ENCODE data around the gene NTMT1. TPM values are rescaled to one million over a fixed set of nuclear protein-coding genes. Genes with fewer than 3 reads are reported as not detected.

Gene NTMT1
- total RNA-seq, 1 experiment from 2014 or later = 84.8 TPM

DNA sequence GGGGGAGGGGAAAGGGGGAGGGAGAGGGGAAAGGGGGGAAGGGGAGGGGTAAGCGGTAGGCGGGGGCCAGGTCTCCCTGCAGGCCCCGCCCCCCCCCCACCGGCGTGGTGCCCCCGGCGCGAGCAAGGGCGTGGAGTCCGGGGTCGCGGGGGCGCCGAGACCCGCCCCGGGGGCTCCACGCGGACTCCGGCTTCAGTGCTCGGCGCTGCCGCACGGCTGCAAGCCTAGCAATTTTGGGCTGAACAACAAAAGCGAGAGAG, 15.8 kb upstream of the NTMT1 start (continued):
- TF ChIP-seq FOSL1 (IDR thresholded peaks at IDR 0.05; ENCODE audit: low read depth) (no peak), ZBTB33 (IDR thresholded peaks at IDR 0.05; ENCODE audit: extremely low read depth, insufficient replicate concordance, low read length) (no peak), SP1 (IDR thresholded peaks at IDR 0.05; ENCODE audit: low read depth) (no peak), POLR2A (IDR thresholded peaks at IDR 0.05; ENCODE audit: borderline replicate concordance, extremely low read depth, insufficient read depth, insufficient read length) (no peak)
- TF ChIP-seq, protein P1, sequence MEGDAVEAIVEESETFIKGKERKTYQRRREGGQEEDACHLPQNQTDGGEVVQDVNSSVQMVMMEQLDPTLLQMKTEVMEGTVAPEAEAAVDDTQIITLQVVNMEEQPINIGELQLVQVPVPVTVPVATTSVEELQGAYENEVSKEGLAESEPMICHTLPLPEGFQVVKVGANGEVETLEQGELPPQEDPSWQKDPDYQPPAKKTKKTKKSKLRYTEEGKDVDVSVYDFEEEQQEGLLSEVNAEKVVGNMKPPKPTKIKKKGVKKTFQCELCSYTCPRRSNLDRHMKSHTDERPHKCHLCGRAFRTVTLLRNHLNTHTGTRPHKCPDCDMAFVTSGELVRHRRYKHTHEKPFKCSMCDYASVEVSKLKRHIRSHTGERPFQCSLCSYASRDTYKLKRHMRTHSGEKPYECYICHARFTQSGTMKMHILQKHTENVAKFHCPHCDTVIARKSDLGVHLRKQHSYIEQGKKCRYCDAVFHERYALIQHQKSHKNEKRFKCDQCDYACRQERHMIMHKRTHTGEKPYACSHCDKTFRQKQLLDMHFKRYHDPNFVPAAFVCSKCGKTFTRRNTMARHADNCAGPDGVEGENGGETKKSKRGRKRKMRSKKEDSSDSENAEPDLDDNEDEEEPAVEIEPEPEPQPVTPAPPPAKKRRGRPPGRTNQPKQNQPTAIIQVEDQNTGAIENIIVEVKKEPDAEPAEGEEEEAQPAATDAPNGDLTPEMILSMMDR (IDR thresholded peaks at IDR 0.05 in 2 of 3, conservative IDR thresholded peaks at IDR 0.05 in 1 of 3; ENCODE audit: borderline replicate concordance in 1 of 3, insufficient read depth in 1 of 3, low read depth in 2 of 3, low read length in 2 of 3) = no peak

- intact Hi-C loops (cut with micrococcal nuclease) = loop anchor here (1.0 to 5.0 kb wide), 4 partner anchors 122 to 471 kb away; no protein-coding TSS in a partner anchor
- Histone ChIP-seq H3K27ac (ENCODE audit: low read depth, low read length) (peak overlapping the region; percentile 96), H3K27me3 (ENCODE audit: insufficient read depth, low read length) (no peaks in the 10 kb centered on the region), H3K36me3 (ENCODE audit: control insufficient read depth in 1 of 2, insufficient read depth in 2 of 2, low read length in 2 of 2) (no peaks in the 10 kb centered on the region), H4K20me1 (ENCODE audit: insufficient read depth) (no peaks in the 10 kb centered on the region), H3K9me3 (ENCODE audit: control insufficient read depth in 1 of 2, insufficient read depth in 1 of 2, low read depth in 1 of 2, low read length in 2 of 2) (no peaks in the 10 kb centered on the region), H3K9ac (ENCODE audit: low read length) (peak overlapping the region; percentile 83), H2AFZ (ENCODE audit: low read depth, low read length, poor library complexity, severe bottlenecking) (no peak overlapping the region), H3K79me2 (ENCODE audit: insufficient read depth, low read length) (no peaks in the 10 kb centered on the region; the same call in 1 of the 2 replicates), H3K4me2 (ENCODE audit: low read length) (peak overlapping the region; percentile 92), H3K9me2 (ENCODE audit: insufficient read depth) (no peaks in the 10 kb centered on the region), H3K4me3 (replicated peaks in 1 of 2; ENCODE audit: low read depth in 1 of 2, low read length in 2 of 2) (peak overlapping the region; percentile 51 to 64), H3K4me1 (ENCODE audit: control insufficient read depth in 1 of 2, insufficient read depth in 2 of 2, low read length in 2 of 2) (peaks cover 63 to 87% of the 10 kb centered on the region in 2 experiments)
- ChIA-PET CTCF (interaction anchor here (0.7 to 2.4 kb wide), 6 partner anchors 15 to 479 kb away, joined by 3 to 16 read pairs (median 4); partner anchors contain the start of genes IER5L and NTMT1), RAD21 (ENCODE audit: low non-redundant PET in 1 of 2, low total read pairs in 2 of 2, uncharacterized antibody in 2 of 2, unreplicated experiment in 2 of 2) (interaction anchor here in 1 of 2 experiments (0.9 kb wide), 1 partner anchor 479 kb away, joined by 4 read pairs; no protein-coding TSS in a partner anchor), POLR2A (interaction anchor here (1.2 to 1.4 kb wide), 2 partner anchors 115 to 471 kb away, joined by 3 read pairs; no protein-coding TSS in a partner anchor)
- no TSS peak for BruUV-seq (replicated peaks)
- DNase-seq (ENCODE audit: low read depth, low spot score) (no peak), ATAC-seq (peak; percentile 43)
- peak; percentile 78 for TF ChIP-seq YY1 (IDR thresholded peaks at IDR 0.05; ENCODE audit: extremely low read depth, insufficient replicate concordance, low read depth, low read length)
- TF ChIP-seq REST (IDR thresholded peaks at IDR 0.05; ENCODE audit: low read depth) = no peak
- TF ChIP-seq, protein P1 (IDR thresholded peaks at IDR 0.05 in 2 of 3, conservative IDR thresholded peaks at IDR 0.05 in 1 of 3; ENCODE audit: borderline replicate concordance in 1 of 3, insufficient read depth in 1 of 3, low read depth in 2 of 3, low read length in 2 of 3) = peak in 2 of 3 experiments; percentile 79 to 85; a peak in 4 of 6 replicates
- no peak for TF ChIP-seq ZNF274 (IDR thresholded peaks at IDR 0.05; ENCODE audit: low read depth, low read length)
- TF ChIP-seq FOSL1 (IDR thresholded peaks at IDR 0.05; ENCODE audit: low read depth) = no peak
- no peak for TF ChIP-seq JUND (IDR thresholded peaks at IDR 0.05)
- TF ChIP-seq POLR2AphosphoS5 (IDR thresholded peaks at IDR 0.05; ENCODE audit: low read depth, low read length) = 0 out of 2 replicates have a peak, but pooled peaks have one; percentile 36
- no peak for TF ChIP-seq CEBPB (IDR thresholded peaks at IDR 0.05; ENCODE audit: low read depth)
Observed at GRCh38 chr9:129610473-129611306, 15.3 kb upstream of the NTMT1 start.

Data from HCT116 (cell line).